HK-2 (cell line): Measurements from ENCODE around the gene C19orf33.
"Not testable (repeated sequence)": the region's sequence is repeated elsewhere in the genome, so short reads cannot be mapped to it uniquely, and the experiment has no call there.

ENCODE experiments used
- DNase-seq: peaks from one replicate; pipeline ENCODE4 v3.0.0-alpha.2; 2018; ENCODE audit not compliant: unreplicated experiment

C19orf33 gene

DNA sequence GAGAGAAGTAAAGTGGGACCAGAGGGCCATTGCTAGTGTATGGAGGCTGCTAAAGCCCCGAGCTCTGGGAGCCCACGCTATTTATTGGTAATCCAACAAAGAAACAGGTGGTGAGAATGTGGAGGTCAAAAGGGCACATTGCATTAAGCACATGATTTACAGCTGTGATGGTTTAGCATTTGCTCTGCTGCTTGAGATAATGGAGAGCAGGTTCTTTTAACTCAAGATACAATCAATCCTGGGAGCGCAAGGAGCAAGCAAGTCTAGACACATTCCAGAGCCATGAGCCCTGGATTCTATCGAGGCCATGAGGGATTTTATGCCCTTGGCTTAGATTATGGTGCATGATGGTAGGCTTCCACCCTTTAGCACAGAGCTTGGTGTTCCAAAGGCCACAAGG lies 35.0 kb downstream of the C19orf33 start:
- DNase-seq, result not testable (repeated sequence)

DNA sequence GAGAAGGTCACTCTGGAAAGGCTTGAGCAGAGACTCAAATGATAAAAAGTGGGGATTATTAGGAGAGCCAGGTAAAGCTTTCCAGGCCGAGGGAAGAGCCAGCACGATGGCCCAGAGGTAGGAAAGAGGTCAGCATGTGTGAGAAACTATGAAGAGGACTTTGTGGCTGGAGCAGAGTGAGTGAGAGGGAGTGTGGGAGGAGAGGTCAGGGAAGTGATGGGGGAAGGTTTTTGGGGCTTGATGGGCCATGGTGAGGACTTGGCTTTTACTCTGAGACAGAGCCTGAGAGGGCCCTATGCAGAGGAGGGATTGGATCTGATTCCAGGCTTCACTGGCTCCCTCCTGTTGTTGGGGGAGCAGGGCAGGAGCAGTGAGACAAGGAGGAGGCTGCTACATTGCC lies 36.9 kb downstream of the C19orf33 start:
- no peak for DNase-seq

DNA sequence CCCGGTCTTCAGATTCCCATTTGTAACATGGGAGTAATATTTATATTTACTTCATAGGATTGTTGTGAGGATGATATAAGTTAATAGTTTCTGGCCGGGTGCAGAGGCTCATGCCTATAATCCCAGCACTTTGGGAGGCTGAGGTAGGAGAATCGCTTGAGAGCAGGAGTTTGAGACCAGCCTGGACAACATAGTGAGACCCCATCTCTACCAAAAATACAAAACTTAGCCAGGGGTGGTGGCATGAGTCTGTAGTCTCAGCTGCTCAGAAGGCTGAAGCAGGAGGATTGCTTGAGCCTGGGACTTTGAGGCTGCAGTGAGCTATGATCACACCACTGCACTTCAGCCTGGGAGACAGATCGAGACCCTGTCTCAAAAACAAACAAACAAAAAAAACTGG lies 42.8 kb downstream of the C19orf33 start:
- no peak for DNase-seq

- no peak for DNase-seq
Measured at GRCh38 chr19:38350883-38351282, 46.8 kb downstream of the C19orf33 start.

- no peak for DNase-seq
Measured at GRCh38 chr19:38351865-38352395, 47.9 kb downstream of the C19orf33 start.

DNA sequence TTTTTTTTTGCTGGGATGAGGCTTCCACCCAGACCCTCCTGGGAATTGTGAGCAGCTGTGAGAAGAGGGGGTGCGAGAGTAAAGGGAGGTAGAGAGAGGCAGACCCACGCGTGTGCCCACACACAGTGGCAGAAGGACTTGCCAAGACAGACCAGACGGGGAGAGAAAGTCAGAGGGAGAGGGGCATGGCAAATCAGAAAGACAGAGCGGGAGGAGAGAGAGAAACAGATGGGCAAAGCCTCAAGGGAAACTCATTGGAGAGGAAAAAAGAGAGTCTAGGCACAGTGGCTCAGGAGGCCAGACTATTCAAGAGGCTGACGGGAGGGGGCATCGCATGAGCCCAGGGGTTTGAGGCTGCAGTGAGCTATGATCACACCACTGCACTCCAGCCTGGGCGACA lies 48.6 kb downstream of the C19orf33 start:
- DNase-seq, result no peak
